Panc1 (cell line): Measurements from ENCODE around the gene PDPN. TPM values are rescaled to one million over a fixed set of nuclear protein-coding genes. Genes with fewer than 3 reads are reported as not detected.
A peak's percentile ranks its signal among the peaks of the same experiment; 100 is the strongest.

Experiments used
- ATAC-seq: fragments of 200-7000 bp; cut with Tn5 transposase; 2 replicates; pipeline ENCODE4 v1.9.1; 2020; ENCODE audit warnings: mild to moderate bottlenecking, moderate library complexity
- BruUV-seq: library from RNA; stranded (reverse); fragments of 400-500 nt; replicated peaks from 2 replicates; lab custom pipeline; 2021; lab: Mats Ljungman, UMichigan
- CTCF ChIA-PET: fragments of 300-600 bp; sonication (Branson Sonifier 250); formaldehyde crosslinking; loops from one replicate; lab custom pipeline; 2022; ENCODE audit warnings: antibody characterized with exemption; lab: Charles Lee
- POLR2A ChIA-PET: fragments of 300-600 bp; sonication (Branson Sonifier 250); formaldehyde crosslinking; loops from one replicate; lab custom pipeline; 2022; ENCODE audit warnings: antibody characterized with exemption; lab: Charles Lee
- DNase-seq: peaks from one replicate; pipeline ENCODE4 v3.0.0-alpha.2; 2010; ENCODE audit warnings: low read depth, low spot score
- H3K27ac ChIP-seq: 2 replicates; pipeline ENCODE4 v1.5.1; 2011; ENCODE audit warnings: mild to moderate bottlenecking, low read length, inconsistent platforms
- H3K27me3 ChIP-seq: fragments of 200-500 bp; sonication (Bioruptor generic); 2 replicates; pipeline ENCODE4 v1.6.0; 2014; ENCODE audit warnings: low read length, inconsistent platforms; ENCODE audit not compliant: control insufficient read depth, insufficient read depth
- H3K36me3 ChIP-seq: fragments of 200-500 bp; sonication (Bioruptor generic); 2 replicates; pipeline ENCODE4 v1.5.1; 2014; ENCODE audit warnings: inconsistent platforms, mild to moderate bottlenecking, low read length, moderate library complexity; ENCODE audit not compliant: control insufficient read depth, insufficient read depth
- H3K4me1 ChIP-seq: 2 replicates; pipeline ENCODE4 v1.5.1; 2011; ENCODE audit warnings: inconsistent platforms, mild to moderate bottlenecking, low read length, moderate library complexity; ENCODE audit not compliant: control insufficient read depth, insufficient read depth
- H3K4me3 ChIP-seq, 2 experiments: 2 replicates each; pipeline ENCODE4 v1.5.1; 2011 to 2012; ENCODE audit warnings: low read depth in 2 of 2, low read length in 2 of 2, mild to moderate bottlenecking in 2 of 2, inconsistent platforms in 1 of 2, moderate library complexity in 1 of 2
- H3K9me3 ChIP-seq: fragments of 200-500 bp; sonication (Bioruptor generic); 2 replicates; pipeline ENCODE4 v1.5.1; 2014; ENCODE audit warnings: low read depth, mild to moderate bottlenecking, inconsistent platforms, low read length, moderate library complexity; ENCODE audit not compliant: control insufficient read depth, insufficient read depth
- CTCF ChIP-seq: fragments of 450-650 bp; IDR thresholded peaks from 2 replicates; pipeline ENCODE4 v1.5.1; 2017; ENCODE audit warnings: mild to moderate bottlenecking
- POLR2AphosphoS5 ChIP-seq: IDR thresholded peaks from 2 replicates; pipeline ENCODE4 v1.6.1; 2012; ENCODE audit warnings: mild to moderate bottlenecking, low read depth, low read length, moderate library complexity
- REST ChIP-seq, 2 experiments: IDR thresholded peaks; 2 replicates each; pipeline ENCODE4 v1.6.1; 2011 to 2012; ENCODE audit warnings: low read depth in 2 of 2, control low read depth in 1 of 2, low read length in 1 of 2, mild to moderate bottlenecking in 1 of 2, moderate library complexity in 1 of 2; ENCODE audit not compliant: insufficient read depth in 1 of 2
- SIN3A ChIP-seq: IDR thresholded peaks from 2 replicates; pipeline ENCODE4 v1.6.1; 2012; ENCODE audit warnings: low read depth, mild to moderate bottlenecking, low read length, moderate library complexity, borderline replicate concordance; ENCODE audit not compliant: insufficient read depth
- TCF7L2 ChIP-seq: IDR thresholded peaks from 2 replicates; pipeline ENCODE4 v1.6.1; 2011; ENCODE audit warnings: mild to moderate bottlenecking, low read depth, low read length, inconsistent platforms
- in situ Hi-C: cut with HindIII; loops from 2 replicates; pipeline ENCODE4 v1.10.0; 2016; ENCODE audit warnings: low sequenced_read_pairs, low pct_unique_long_range_greater_than_20kb
- intact Hi-C: fragments of 100-400 bp; cut with micrococcal nuclease; formaldehyde crosslinking; loops from one replicate; pipeline ENCODE4 v1.10.0; 2022; ENCODE audit not compliant: unreplicated experiment
- total RNA-seq: library from RNA; stranded (reverse); gene quantifications from one replicate; pipeline ENCODE4 v1.2.1, GENCODE V29; 2021; ENCODE audit not compliant: unreplicated experiment

Gene PDPN
- total RNA-seq, 1 experiment from 2014 or later: 0.28 TPM

- H3K27me3 ChIP-seq: no peaks in the 10 kb centered on the region
- ChIA-PET POLR2A (no interaction called here), CTCF (interaction anchor here (0.6 kb wide), 1 partner anchor 290 kb away, joined by 3 read pairs; no protein-coding TSS in a partner anchor)
- in situ Hi-C loops (no loop called here), intact Hi-C loops (loop anchor here (5.0 to 10.0 kb wide), 3 partner anchors 61 to 296 kb away; no protein-coding TSS in a partner anchor)
- H3K36me3 ChIP-seq: no peaks in the 10 kb centered on the region
- TF ChIP-seq TCF7L2 (no peak), CTCF (no peak), SIN3A (no peak), POLR2AphosphoS5 (no peak), REST (IDR thresholded peaks at IDR 0.05; ENCODE audit: insufficient read depth in 1 of 2, low read depth in 2 of 2, low read length in 1 of 2) (no peak)
- DNase-seq (no peak), ATAC-seq (peak; percentile 55)
- no TSS peak for BruUV-seq
- H3K4me1 ChIP-seq: no peaks in the 10 kb centered on the region
- no peaks in the 10 kb centered on the region for H3K9me3 ChIP-seq
- H3K27ac ChIP-seq: no peak overlapping the region
- H3K4me3 ChIP-seq: no peak overlapping the region
Measured at GRCh38 chr1:13666317-13666716, 82.7 kb downstream of the PDPN start.

Other genes with a start within 250 kb of the PDPN start
- not detected for gene PRAMEF14, start 236.7 kb upstream of the PDPN start, total RNA-seq
- not detected for gene PRAMEF19, start 211.9 kb upstream of the PDPN start, total RNA-seq
- gene PRAMEF17, start 194.2 kb upstream of the PDPN start, total RNA-seq: not detected
- not detected for gene PRAMEF20, start 173.4 kb upstream of the PDPN start, total RNA-seq
- not detected for gene LRRC38, start 69.8 kb upstream of the PDPN start, total RNA-seq
- 40.3 TPM for gene PRDM2, start 116.4 kb downstream of the PDPN start, total RNA-seq